ENCODE results near the gene LSP1.
A peak's percentile ranks its signal among the peaks of the same experiment; 100 is the strongest.

LSP1 gene

GRCh38 chr11:1855886-1856265, 3.0 kb downstream of the LSP1 start:
- Histone ChIP-seq H3K4me1 (ENCODE audit: control insufficient read depth in 1 of 2, insufficient read depth in 2 of 2, low read length in 2 of 2) (no peaks in the 10 kb centered on the region), H3K9me3 (ENCODE audit: control insufficient read depth in 1 of 2, low read length in 2 of 2) (no peaks in the 10 kb centered on the region), H3K36me3 (ENCODE audit: control insufficient read depth in 1 of 2, insufficient read depth in 2 of 2, low read length in 2 of 2) (no peaks in the 10 kb centered on the region), H3K4me3 (ENCODE audit: low read depth in 1 of 2, low read length in 2 of 2) (no peak overlapping the region), H3K27me3 (ENCODE audit: low read depth, low read length) (no peaks in the 10 kb centered on the region), H3K27ac (ENCODE audit: low read length) (no peak overlapping the region)

- H3K27ac ChIP-seq (ENCODE audit: low read length), result no peak overlapping the region
- no peaks in the 10 kb centered on the region for H3K9me3 ChIP-seq (ENCODE audit: control insufficient read depth in 1 of 2, low read length in 2 of 2)
- H3K4me3 ChIP-seq (ENCODE audit: low read depth in 1 of 2, low read length in 2 of 2), result no peak overlapping the region
- H3K4me1 ChIP-seq (ENCODE audit: control insufficient read depth in 1 of 2, insufficient read depth in 2 of 2, low read length in 2 of 2), result no peaks in the 10 kb centered on the region
- no peaks in the 10 kb centered on the region for H3K27me3 ChIP-seq (ENCODE audit: low read depth, low read length)
- no peaks in the 10 kb centered on the region for H3K36me3 ChIP-seq (ENCODE audit: control insufficient read depth in 1 of 2, insufficient read depth in 2 of 2, low read length in 2 of 2)
Observed at GRCh38 chr11:1856306-1857005, 3.6 kb downstream of the LSP1 start.

GRCh38 chr11:1857064-1857463, 4.2 kb downstream of the LSP1 start:
- H3K36me3 ChIP-seq (ENCODE audit: control insufficient read depth in 1 of 2, insufficient read depth in 2 of 2, low read length in 2 of 2), result no peaks in the 10 kb centered on the region
- no peak overlapping the region for H3K27ac ChIP-seq (ENCODE audit: low read length)
- H3K9me3 ChIP-seq (ENCODE audit: control insufficient read depth in 1 of 2, low read length in 2 of 2), result no peaks in the 10 kb centered on the region
- H3K4me3 ChIP-seq (ENCODE audit: low read depth in 1 of 2, low read length in 2 of 2), result no peak overlapping the region
- H3K27me3 ChIP-seq (ENCODE audit: low read depth, low read length), result no peaks in the 10 kb centered on the region
- no peaks in the 10 kb centered on the region for H3K4me1 ChIP-seq (ENCODE audit: control insufficient read depth in 1 of 2, insufficient read depth in 2 of 2, low read length in 2 of 2)

- peaks cover 0 to 4% of the 10 kb centered on the region in 2 donors for H3K4me1 ChIP-seq (ENCODE audit: control insufficient read depth in 1 of 2, insufficient read depth in 2 of 2, low read length in 2 of 2)
Observed at GRCh38 chr11:1858154-1858553, 5.3 kb downstream of the LSP1 start.

GRCh38 chr11:1858576-1858975, 5.7 kb downstream of the LSP1 start:
- H3K36me3 ChIP-seq (ENCODE audit: control insufficient read depth in 1 of 2, insufficient read depth in 2 of 2, low read length in 2 of 2), result no peaks in the 10 kb centered on the region
- H3K4me3 ChIP-seq (ENCODE audit: low read depth in 1 of 2, low read length in 2 of 2), result no peak overlapping the region
- no peaks in the 10 kb centered on the region for H3K9me3 ChIP-seq (ENCODE audit: control insufficient read depth in 1 of 2, low read length in 2 of 2)
- no peak overlapping the region for H3K27ac ChIP-seq (ENCODE audit: low read length)
- H3K4me1 ChIP-seq (ENCODE audit: control insufficient read depth in 1 of 2, insufficient read depth in 2 of 2, low read length in 2 of 2), result peaks cover 0 to 8% of the 10 kb centered on the region in 2 donors
- no peaks in the 10 kb centered on the region for H3K27me3 ChIP-seq (ENCODE audit: low read depth, low read length)

More at GRCh38 chr11:1858154-1858553, 5.3 kb downstream of the LSP1 start:
- Histone ChIP-seq H3K9me3 (ENCODE audit: control insufficient read depth in 1 of 2, low read length in 2 of 2) (no peaks in the 10 kb centered on the region), H3K27me3 (ENCODE audit: low read depth, low read length) (no peaks in the 10 kb centered on the region), H3K36me3 (ENCODE audit: control insufficient read depth in 1 of 2, insufficient read depth in 2 of 2, low read length in 2 of 2) (no peaks in the 10 kb centered on the region), H3K27ac (ENCODE audit: low read length) (no peak overlapping the region), H3K4me3 (ENCODE audit: low read depth in 1 of 2, low read length in 2 of 2) (no peak overlapping the region)

GRCh38 chr11:1859004-1859403, 6.1 kb downstream of the LSP1 start:
- H3K36me3 ChIP-seq (ENCODE audit: control insufficient read depth in 1 of 2, insufficient read depth in 2 of 2, low read length in 2 of 2), result no peaks in the 10 kb centered on the region
- H3K9me3 ChIP-seq (ENCODE audit: control insufficient read depth in 1 of 2, low read length in 2 of 2), result no peaks in the 10 kb centered on the region
- H3K4me1 ChIP-seq (ENCODE audit: control insufficient read depth in 1 of 2, insufficient read depth in 2 of 2, low read length in 2 of 2), result peaks cover 0 to 12% of the 10 kb centered on the region in 2 donors
- no peak overlapping the region for H3K27ac ChIP-seq (ENCODE audit: low read length)
- H3K4me3 ChIP-seq (ENCODE audit: low read depth in 1 of 2, low read length in 2 of 2), result no peak overlapping the region
- no peaks in the 10 kb centered on the region for H3K27me3 ChIP-seq (ENCODE audit: low read depth, low read length)

GRCh38 chr11:1860108-1860507, 7.2 kb downstream of the LSP1 start:
- H3K4me1 ChIP-seq (ENCODE audit: control insufficient read depth in 1 of 2, insufficient read depth in 2 of 2, low read length in 2 of 2), result peaks cover 0 to 23% of the 10 kb centered on the region in 2 donors
- H3K4me3 ChIP-seq (ENCODE audit: low read depth in 1 of 2, low read length in 2 of 2), result no peak overlapping the region
- H3K9me3 ChIP-seq (ENCODE audit: control insufficient read depth in 1 of 2, low read length in 2 of 2), result no peaks in the 10 kb centered on the region
- no peaks in the 10 kb centered on the region for H3K36me3 ChIP-seq (ENCODE audit: control insufficient read depth in 1 of 2, insufficient read depth in 2 of 2, low read length in 2 of 2)
- no peaks in the 10 kb centered on the region for H3K27me3 ChIP-seq (ENCODE audit: low read depth, low read length)
- no peak overlapping the region for H3K27ac ChIP-seq (ENCODE audit: low read length)

GRCh38 chr11:1861435-1862411, 8.8 kb downstream of the LSP1 start:
- Histone ChIP-seq H3K4me1 (ENCODE audit: control insufficient read depth in 1 of 2, insufficient read depth in 2 of 2, low read length in 2 of 2) (peaks cover 0 to 33% of the 10 kb centered on the region in 2 donors), H3K9me3 (ENCODE audit: control insufficient read depth in 1 of 2, low read length in 2 of 2) (no peaks in the 10 kb centered on the region), H3K4me3 (ENCODE audit: low read depth in 1 of 2, low read length in 2 of 2) (no peak overlapping the region), H3K27me3 (ENCODE audit: low read depth, low read length) (no peaks in the 10 kb centered on the region), H3K36me3 (ENCODE audit: control insufficient read depth in 1 of 2, insufficient read depth in 2 of 2, low read length in 2 of 2) (no peaks in the 10 kb centered on the region), H3K27ac (ENCODE audit: low read length) (no peak overlapping the region)

- no peaks in the 10 kb centered on the region for H3K9me3 ChIP-seq (ENCODE audit: control insufficient read depth in 1 of 2, low read length in 2 of 2)
- H3K4me1 ChIP-seq (ENCODE audit: control insufficient read depth in 1 of 2, insufficient read depth in 2 of 2, low read length in 2 of 2), result peaks cover 0 to 33% of the 10 kb centered on the region in 2 donors
- H3K4me3 ChIP-seq (ENCODE audit: low read depth in 1 of 2, low read length in 2 of 2), result no peak overlapping the region
- H3K27ac ChIP-seq (ENCODE audit: low read length), result peak overlapping the region; percentile 85
- H3K36me3 ChIP-seq (ENCODE audit: control insufficient read depth in 1 of 2, insufficient read depth in 2 of 2, low read length in 2 of 2), result no peaks in the 10 kb centered on the region
- H3K27me3 ChIP-seq (ENCODE audit: low read depth, low read length), result no peaks in the 10 kb centered on the region
Observed at GRCh38 chr11:1862588-1863351, 9.9 kb downstream of the LSP1 start.

GRCh38 chr11:1863352-1864216, 10.7 kb downstream of the LSP1 start:
- Histone ChIP-seq H3K4me1 (ENCODE audit: control insufficient read depth in 1 of 2, insufficient read depth in 2 of 2, low read length in 2 of 2) (peaks cover 0 to 33% of the 10 kb centered on the region in 2 donors), H3K4me3 (ENCODE audit: low read depth in 1 of 2, low read length in 2 of 2) (peak overlapping the region; percentile 42 to 58), H3K9me3 (ENCODE audit: control insufficient read depth in 1 of 2, low read length in 2 of 2) (no peaks in the 10 kb centered on the region), H3K36me3 (ENCODE audit: control insufficient read depth in 1 of 2, insufficient read depth in 2 of 2, low read length in 2 of 2) (no peaks in the 10 kb centered on the region), H3K27me3 (ENCODE audit: low read depth, low read length) (no peaks in the 10 kb centered on the region), H3K27ac (ENCODE audit: low read length) (peak overlapping the region; percentile 85)
